GM13976 (cell line): ENCODE results near the gene HPS5.

Source experiments
- DNase-seq: peaks from one replicate; pipeline ENCODE4 v3.0.0; 2012; ENCODE audit warnings: low spot score
- in situ Hi-C: fragments of 300-500 bp; cut with MboI; formaldehyde crosslinking; loops from one replicate; pipeline ENCODE4 v1.12.0; 2022; ENCODE audit warnings: low sequenced_read_pairs, mixed read lengths, inconsistent platforms; ENCODE audit not compliant: unreplicated experiment
- TF ChIP-seq, protein P1 (sequence below): IDR thresholded peaks from 2 replicates; pipeline ENCODE4 v1.5.1; 2012; ENCODE audit warnings: borderline replicate concordance, mild to moderate bottlenecking; ENCODE audit not compliant: insufficient read depth; ENCODE audit errors: extremely low read depth, missing control alignments, control extremely low read depth

Gene HPS5

DNA sequence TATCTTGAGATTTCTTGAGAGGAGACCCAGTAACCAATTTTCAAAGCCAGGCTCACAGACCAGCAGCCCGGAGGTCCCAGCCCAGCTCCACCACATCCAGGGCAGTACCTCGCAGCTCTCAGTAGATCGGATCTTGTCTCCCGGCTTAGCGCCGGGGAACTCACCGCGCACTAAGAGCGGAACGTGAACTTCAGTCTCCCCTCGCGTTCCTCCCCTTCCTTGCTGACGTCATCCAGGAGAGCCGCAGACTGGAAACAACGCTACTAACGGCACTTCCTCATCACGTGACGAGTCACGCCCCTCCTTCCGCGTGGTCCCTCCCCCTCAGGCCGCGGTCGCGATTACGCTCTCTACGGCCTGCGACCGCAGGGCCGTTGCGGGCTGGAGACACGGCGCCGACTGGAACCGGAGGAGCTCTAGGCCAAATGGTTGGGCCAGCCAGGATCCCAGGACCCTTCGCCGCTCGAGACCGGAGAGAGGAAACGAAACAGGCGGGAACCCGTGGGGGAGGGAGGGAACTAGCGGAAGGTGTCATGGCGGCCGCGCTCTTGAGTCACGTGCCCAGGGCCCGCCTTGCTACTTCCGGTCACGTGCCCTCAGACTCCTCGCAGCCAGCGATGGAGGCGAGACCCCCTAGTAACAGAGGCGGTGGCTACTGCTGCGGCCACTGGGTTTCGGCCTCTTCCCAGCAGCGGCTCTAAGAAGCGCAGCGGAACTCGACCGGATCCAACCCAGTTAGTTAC, at the start of gene HPS5, which contains the start of gene GTF2H1:
TSS of gene HPS5 (minus strand) at position 172 of the 743 bp plus-strand sequence. CDS start 4,282 bp downstream, outside the sequence.
TSS of gene GTF2H1 (plus strand) at position 599 of the 743 bp plus-strand sequence. CDS start 10,508 bp downstream, outside the sequence.
- peak; percentile 96 for DNase-seq
- in situ Hi-C loops = no loop called here
- TF ChIP-seq, protein P1, sequence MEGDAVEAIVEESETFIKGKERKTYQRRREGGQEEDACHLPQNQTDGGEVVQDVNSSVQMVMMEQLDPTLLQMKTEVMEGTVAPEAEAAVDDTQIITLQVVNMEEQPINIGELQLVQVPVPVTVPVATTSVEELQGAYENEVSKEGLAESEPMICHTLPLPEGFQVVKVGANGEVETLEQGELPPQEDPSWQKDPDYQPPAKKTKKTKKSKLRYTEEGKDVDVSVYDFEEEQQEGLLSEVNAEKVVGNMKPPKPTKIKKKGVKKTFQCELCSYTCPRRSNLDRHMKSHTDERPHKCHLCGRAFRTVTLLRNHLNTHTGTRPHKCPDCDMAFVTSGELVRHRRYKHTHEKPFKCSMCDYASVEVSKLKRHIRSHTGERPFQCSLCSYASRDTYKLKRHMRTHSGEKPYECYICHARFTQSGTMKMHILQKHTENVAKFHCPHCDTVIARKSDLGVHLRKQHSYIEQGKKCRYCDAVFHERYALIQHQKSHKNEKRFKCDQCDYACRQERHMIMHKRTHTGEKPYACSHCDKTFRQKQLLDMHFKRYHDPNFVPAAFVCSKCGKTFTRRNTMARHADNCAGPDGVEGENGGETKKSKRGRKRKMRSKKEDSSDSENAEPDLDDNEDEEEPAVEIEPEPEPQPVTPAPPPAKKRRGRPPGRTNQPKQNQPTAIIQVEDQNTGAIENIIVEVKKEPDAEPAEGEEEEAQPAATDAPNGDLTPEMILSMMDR = no peak

DNA sequence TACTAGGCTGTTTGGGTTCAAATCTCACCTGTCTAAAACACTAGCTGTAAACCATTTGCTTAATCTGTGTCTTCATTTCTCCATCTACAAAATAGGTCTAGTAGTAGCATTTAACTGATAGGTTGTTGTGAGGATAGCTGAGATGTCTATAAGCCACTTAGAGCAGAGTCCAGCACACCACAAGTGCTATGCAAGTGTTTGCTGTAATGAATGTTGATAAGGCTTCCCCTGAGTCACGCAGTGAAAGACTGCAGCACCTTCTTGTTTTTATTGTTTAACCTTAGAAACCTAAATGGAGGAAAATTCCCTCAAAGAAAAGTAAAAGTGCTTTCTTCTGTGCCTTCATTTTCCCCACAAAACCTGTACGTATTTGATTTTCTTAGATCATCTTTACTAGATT, 49.3 kb upstream of the HPS5 start:
- TF ChIP-seq, protein P1 = no peak
- DNase-seq = no peak
- in situ Hi-C loops = no loop called here

- in situ Hi-C loops = no loop called here
- DNase-seq = no peak
- TF ChIP-seq, protein P1 = no peak
These were observed 47.5 kb upstream of the HPS5 start for GRCh38 chr11:18369398-18369797.

DNA sequence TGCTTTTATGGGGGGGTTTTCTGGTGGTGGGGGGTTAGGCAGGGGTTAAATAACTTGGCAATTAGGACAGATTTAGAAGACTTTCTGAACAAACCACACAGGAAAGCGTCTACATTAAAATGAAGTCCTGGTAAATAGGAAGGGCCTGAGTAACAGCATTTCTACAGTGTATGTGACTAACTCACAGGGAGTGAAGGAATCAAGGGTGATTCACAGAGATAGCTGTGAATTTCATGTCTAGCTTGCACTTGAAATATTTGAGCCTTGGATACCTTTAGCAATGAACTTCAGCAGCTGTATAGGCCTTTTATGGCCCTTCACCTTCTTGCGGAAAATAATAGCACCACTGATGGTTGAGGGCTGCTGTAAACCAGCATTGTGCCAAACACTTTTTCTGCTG, 46.3 kb upstream of the HPS5 start:
- in situ Hi-C loops = no loop called here
- TF ChIP-seq, protein P1 = no peak
- DNase-seq = no peak

- TF ChIP-seq, protein P1 = no peak
- in situ Hi-C loops = no loop called here
These were observed 45.5 kb upstream of the HPS5 start for GRCh38 chr11:18367431-18367830.

DNA sequence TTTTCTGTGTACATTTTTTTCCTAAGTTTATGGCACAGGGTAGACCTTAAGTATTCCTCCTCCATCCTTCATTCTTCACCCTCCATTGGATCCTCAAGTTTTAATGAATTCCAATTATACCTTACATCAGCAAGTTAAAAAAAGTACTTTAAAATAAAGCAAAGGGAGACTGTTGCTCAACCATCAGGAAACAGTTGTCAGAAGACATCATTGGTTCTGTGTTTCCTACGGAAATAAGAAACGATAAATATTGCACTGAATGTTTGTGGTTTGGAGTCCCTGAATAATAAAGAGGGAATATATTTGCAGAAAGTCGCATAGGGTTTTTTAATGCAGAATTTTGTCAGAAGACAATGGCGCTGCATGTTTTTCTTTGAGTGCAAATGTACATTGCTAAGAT, 44.3 kb upstream of the HPS5 start:
- DNase-seq = no peak
- TF ChIP-seq, protein P1 = no peak
- in situ Hi-C loops = no loop called here

More at GRCh38 chr11:18367431-18367830, 45.5 kb upstream of the HPS5 start:
- DNase-seq = no peak

DNA sequence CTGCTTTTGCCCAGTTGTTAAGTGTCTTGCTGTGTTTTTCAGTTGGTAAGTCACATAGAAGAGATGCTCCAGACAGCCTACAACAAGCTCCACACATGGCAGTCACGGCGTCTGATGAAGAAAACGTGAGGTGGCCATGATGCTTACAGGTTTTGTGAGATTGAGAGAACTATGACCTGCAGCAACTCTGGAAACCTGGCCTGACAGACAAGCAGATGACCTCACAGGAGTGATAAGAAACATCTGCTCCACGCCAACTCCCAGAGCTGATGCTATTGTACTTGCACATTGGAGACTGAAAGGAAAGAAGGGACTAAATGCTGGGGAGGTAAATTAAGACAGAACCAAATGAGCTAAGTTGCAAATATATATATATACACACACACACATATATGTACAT, 43.8 kb upstream of the HPS5 start:
- in situ Hi-C loops = no loop called here
- TF ChIP-seq, protein P1 = no peak
- no peak for DNase-seq
